HEK293 (cell line): Measurements from ENCODE around the gene TPM3.

Experiments used
- CTCF ChIA-PET: fragments of 350-600 bp; formaldehyde crosslinking; extraction: SDS; loops from one replicate; lab custom pipeline; 2021; ENCODE audit warnings: antibody characterized with exemption; lab: Yijun Ruan, JAX
- POLR2A ChIA-PET: fragments of 300-600 bp; formaldehyde crosslinking; extraction: SDS; loops from one replicate; lab custom pipeline; 2020; ENCODE audit warnings: antibody characterized with exemption, inconsistent platforms; lab: Yijun Ruan, JAX
- H3K27ac ChIP-seq: fragments of 200-500 bp; sonication (Bioruptor generic); 2 replicates; pipeline ENCODE4 v1.5.1; 2014; ENCODE audit warnings: low read depth, low read length, control low read depth, inconsistent platforms; ENCODE audit errors: extremely low read depth
- H3K36me3 ChIP-seq, 2 experiments: fragments of 200-500 bp in 1 of 2; sonication (Bioruptor generic) in 1 of 2; 1 replicate in 1 of 2; 2 replicates in 1 of 2; pipeline ENCODE4 v1.5.1; 2014 to 2017; ENCODE audit warnings: inconsistent platforms in 2 of 2, low read length in 2 of 2; ENCODE audit not compliant: control insufficient read depth in 2 of 2, insufficient read depth in 1 of 2
- H3K4me1 ChIP-seq: fragments of 200-500 bp; sonication (Bioruptor generic); 2 replicates; pipeline ENCODE4 v1.5.1; 2014; ENCODE audit warnings: mild to moderate bottlenecking, low read length, inconsistent platforms; ENCODE audit not compliant: control insufficient read depth, insufficient read depth
- H3K4me3 ChIP-seq: 2 replicates; pipeline ENCODE4 v1.5.1; 2011; ENCODE audit warnings: low read depth, mild to moderate bottlenecking, control low read depth, low read length, moderate library complexity
- H3K9me3 ChIP-seq: fragments of 200-500 bp; sonication (Bioruptor generic); 2 replicates; pipeline ENCODE4 v1.5.1; 2014; ENCODE audit warnings: low read depth, low read length, inconsistent platforms; ENCODE audit not compliant: control insufficient read depth, insufficient read depth
- HOXA7 ChIP-seq: sonication (generic); formaldehyde crosslinking; IDR thresholded peaks from 2 replicates; pipeline ENCODE4 v1.8.1; 2022; ENCODE audit warnings: missing genetic modification reagents, borderline replicate concordance
- HOXC10 ChIP-seq: sonication (generic); formaldehyde crosslinking; IDR thresholded peaks from 2 replicates; pipeline ENCODE4 v1.8.1; 2023; ENCODE audit warnings: mild to moderate bottlenecking, missing genetic modification reagents
- OSR2 ChIP-seq: fragments of 450-650 bp; formaldehyde crosslinking; IDR thresholded peaks from 2 replicates; pipeline ENCODE4 v1.5.1; 2016; ENCODE audit warnings: missing biosample characterization, missing genetic modification characterization
- PRDM10 ChIP-seq: fragments of 450-650 bp; formaldehyde crosslinking; IDR thresholded peaks from 2 replicates; pipeline ENCODE4 v1.5.1; 2016; ENCODE audit warnings: missing biosample characterization, missing genetic modification characterization
- PRDM6 ChIP-seq: fragments of 450-650 bp; formaldehyde crosslinking; IDR thresholded peaks from 2 replicates; pipeline ENCODE4 v1.5.1; 2017; ENCODE audit warnings: missing biosample characterization, missing genetic modification characterization
- SCRT1 ChIP-seq: fragments of 450-650 bp; formaldehyde crosslinking; IDR thresholded peaks from 2 replicates; pipeline ENCODE4 v1.5.1; 2016; ENCODE audit warnings: missing biosample characterization, missing genetic modification characterization, borderline replicate concordance
- SCRT2 ChIP-seq: fragments of 450-650 bp; formaldehyde crosslinking; IDR thresholded peaks from 2 replicates; pipeline ENCODE4 v1.5.1; 2016; ENCODE audit warnings: missing biosample characterization, missing genetic modification characterization
- SP7 ChIP-seq: fragments of 450-650 bp; formaldehyde crosslinking; IDR thresholded peaks from 2 replicates; pipeline ENCODE4 v1.5.1; 2016; ENCODE audit warnings: missing biosample characterization, missing genetic modification characterization
- TRIM28 ChIP-seq: IDR thresholded peaks from 2 replicates; pipeline ENCODE4 v1.6.1; 2011; ENCODE audit warnings: low read length, control low read depth, borderline replicate concordance
- WT1 ChIP-seq: fragments of 450-650 bp; formaldehyde crosslinking; IDR thresholded peaks from 2 replicates; pipeline ENCODE4 v1.5.1; 2016; ENCODE audit warnings: missing biosample characterization, missing genetic modification characterization
- ZBTB21 ChIP-seq: fragments of 450-650 bp; formaldehyde crosslinking; IDR thresholded peaks from 2 replicates; pipeline ENCODE4 v1.5.1; 2017; ENCODE audit warnings: missing biosample characterization, missing genetic modification characterization
- ZBTB8A ChIP-seq: fragments of 450-650 bp; formaldehyde crosslinking; IDR thresholded peaks from 2 replicates; pipeline ENCODE4 v1.5.1; 2016; ENCODE audit warnings: missing biosample characterization, missing genetic modification characterization
- ZNF292 ChIP-seq: fragments of 450-650 bp; formaldehyde crosslinking; IDR thresholded peaks from 2 replicates; pipeline ENCODE4 v1.5.1; 2016; ENCODE audit warnings: low read depth, missing biosample characterization, missing genetic modification characterization, borderline replicate concordance
- ZNF302 ChIP-seq: fragments of 450-650 bp; formaldehyde crosslinking; IDR thresholded peaks from 2 replicates; pipeline ENCODE4 v1.5.1; 2016; ENCODE audit warnings: missing biosample characterization, missing genetic modification characterization, low read depth
- ZNF335 ChIP-seq: fragments of 450-650 bp; formaldehyde crosslinking; conservative IDR thresholded peaks from 2 replicates; pipeline ENCODE4 v1.5.1; 2016; ENCODE audit warnings: missing biosample characterization, missing genetic modification characterization
- ZNF362 ChIP-seq: fragments of 450-650 bp; formaldehyde crosslinking; IDR thresholded peaks from 2 replicates; pipeline ENCODE4 v1.5.1; 2016; ENCODE audit warnings: missing biosample characterization, missing genetic modification characterization
- ZNF398 ChIP-seq: fragments of 450-650 bp; formaldehyde crosslinking; IDR thresholded peaks from 2 replicates; pipeline ENCODE4 v1.5.1; 2017; ENCODE audit warnings: missing biosample characterization, missing genetic modification characterization
- ZNF48 ChIP-seq: fragments of 450-650 bp; formaldehyde crosslinking; IDR thresholded peaks from 2 replicates; pipeline ENCODE4 v1.5.1; 2016; ENCODE audit warnings: missing biosample characterization, missing genetic modification characterization
- ZNF558 ChIP-seq: fragments of 450-650 bp; formaldehyde crosslinking; IDR thresholded peaks from 2 replicates; pipeline ENCODE4 v1.5.1; 2016; ENCODE audit warnings: missing biosample characterization, missing genetic modification characterization
- ZNF600 ChIP-seq: fragments of 450-650 bp; formaldehyde crosslinking; IDR thresholded peaks from 2 replicates; pipeline ENCODE4 v1.5.1; 2016; ENCODE audit warnings: missing biosample characterization, missing genetic modification characterization
- ZNF76 ChIP-seq: fragments of 450-650 bp; formaldehyde crosslinking; IDR thresholded peaks from 2 replicates; pipeline ENCODE4; 2016; ENCODE audit warnings: low read depth, missing biosample characterization, missing genetic modification characterization, borderline replicate concordance

The TPM3 gene

GRCh38 chr1:154186852-154187501 lies 4.9 kb downstream of the TPM3 start:
- ChIA-PET POLR2A (no interaction called here), CTCF (interaction anchor here (0.7 to 1.1 kb wide), 4 partner anchors 13 to 945 kb away, joined by 3 to 4 read pairs (median 4); no protein-coding TSS in a partner anchor)
- Histone ChIP-seq H3K4me1 (peaks cover 7% of the 10 kb centered on the region; the same call in 1 of the 2 replicates), H3K4me3 (no peak overlapping the region), H3K36me3 (no peaks in the 10 kb centered on the region), H3K27ac (no peak overlapping the region), H3K9me3 (no peaks in the 10 kb centered on the region)
- TF ChIP-seq ZNF398: no peak
- TF ChIP-seq ZNF335 (tag by site-specific recombination): 0 out of 2 replicates have a peak, but pooled peaks have one; percentile 4
- 0 out of 2 replicates have a peak, but pooled peaks have one; percentile 26 for TF ChIP-seq SP7
- TF ChIP-seq ZNF48 (tag by site-specific recombination): no peak
- no peak for TF ChIP-seq ZNF292
- peak; percentile 96 for TF ChIP-seq SCRT2 (tag by site-specific recombination)
- TF ChIP-seq ZBTB21 (tag by site-specific recombination): no peak
- TF ChIP-seq ZNF558 (tag by site-specific recombination): peak; percentile 61; the same call in 1 of the 2 replicates
- TF ChIP-seq HOXC10 (CRISPR knock-in tag): no peak
- peak; percentile 83 for TF ChIP-seq WT1
- TF ChIP-seq PRDM6 (tag by site-specific recombination): no peak
- 0 out of 2 replicates have a peak, but pooled peaks have one; percentile 10 for TF ChIP-seq PRDM10 (tag by site-specific recombination)
- TF ChIP-seq TRIM28: peak; percentile 88
- TF ChIP-seq ZNF600 (tag by site-specific recombination): peak; percentile 14; the same call in 1 of the 2 replicates
- TF ChIP-seq ZBTB8A (tag by site-specific recombination): no peak
- TF ChIP-seq OSR2: peak; percentile 53; the same call in 1 of the 2 replicates
- no peak for TF ChIP-seq ZNF302
- TF ChIP-seq ZNF76: no peak
- TF ChIP-seq ZNF362 (tag by site-specific recombination): no peak
- TF ChIP-seq HOXA7 (CRISPR knock-in tag): no peak
- TF ChIP-seq SCRT1 (tag by site-specific recombination): peak; percentile 97
